Gastroesophageal sphincter (tissue), 3 donors: Measurements from ENCODE around the gene ZNF248.

Source experiments
- EP300 ChIP-seq: sonication (generic); formaldehyde crosslinking; IDR thresholded peaks from one replicate; pipeline ENCODE4 v1.6.1; 2017; ENCODE audit warnings: antibody characterized with exemption, mild to moderate bottlenecking
- POLR2A ChIP-seq, 2 donors: fragments of 450-650 bp; IDR thresholded peaks; one replicate each; pipeline ENCODE4 v1.6.1; 2017; ENCODE audit warnings: antibody characterized with exemption in 2 of 2, mild to moderate bottlenecking in 2 of 2, moderate library complexity in 1 of 2
- POLR2AphosphoS5 ChIP-seq: sonication (generic); formaldehyde crosslinking; IDR thresholded peaks from one replicate; pipeline ENCODE4 v1.6.1; 2017; ENCODE audit warnings: antibody characterized with exemption
- TF ChIP-seq, protein P1 (sequence below), 4 experiments: fragments of 200-600 bp in 2 of 4; fragments of 450-650 bp in 2 of 4; sonication (generic) in 1 of 4; IDR thresholded peaks; one replicate each; pipeline ENCODE4 v1.5.1; 2017 to 2019; ENCODE audit warnings: antibody characterized with exemption in 4 of 4, mild to moderate bottlenecking in 2 of 4, moderate library complexity in 2 of 4

DNA sequence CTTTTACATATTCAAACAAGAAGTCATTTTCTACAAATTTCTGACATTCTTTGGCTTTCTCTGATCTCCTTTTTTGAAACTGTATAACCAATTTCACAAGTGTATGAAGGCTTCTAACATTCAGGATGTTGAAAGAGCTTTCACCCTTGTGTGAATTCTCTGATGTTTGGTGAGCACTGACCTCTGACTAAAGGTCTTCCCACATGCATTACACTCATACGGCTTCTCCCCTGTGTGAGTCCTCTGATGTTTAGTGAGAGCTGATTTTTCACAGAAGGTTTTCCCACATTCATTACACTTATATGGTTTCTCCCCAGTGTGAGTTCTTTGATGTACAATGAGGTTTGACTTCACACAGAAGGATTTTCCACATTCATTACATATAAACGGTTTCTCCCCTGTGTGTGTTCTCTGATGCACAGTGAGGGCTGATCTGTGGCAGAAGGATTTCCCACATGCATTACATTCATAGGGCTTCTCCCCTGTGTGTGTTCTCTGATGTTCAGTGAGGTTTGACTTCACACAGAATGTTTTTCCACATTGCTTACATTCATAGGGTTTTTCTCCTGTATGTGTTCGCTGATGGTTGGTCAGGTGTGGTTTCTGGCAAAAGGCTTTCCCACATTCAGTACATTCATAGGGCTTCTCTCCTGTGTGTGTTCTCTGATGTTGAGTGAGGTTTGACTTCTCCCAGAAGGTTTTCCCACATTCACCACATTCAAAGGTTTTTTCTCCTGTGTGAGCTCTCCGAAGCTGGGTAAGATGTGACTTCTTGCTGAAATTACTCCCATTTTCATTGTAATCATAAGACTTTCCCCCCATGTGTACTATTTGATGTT, 25.7 kb downstream of the ZNF248 start:
- TF ChIP-seq POLR2A (IDR thresholded peaks at IDR 0.05) (no peak), EP300 (no peak), POLR2AphosphoS5 (no peak)
- TF ChIP-seq, protein P1, sequence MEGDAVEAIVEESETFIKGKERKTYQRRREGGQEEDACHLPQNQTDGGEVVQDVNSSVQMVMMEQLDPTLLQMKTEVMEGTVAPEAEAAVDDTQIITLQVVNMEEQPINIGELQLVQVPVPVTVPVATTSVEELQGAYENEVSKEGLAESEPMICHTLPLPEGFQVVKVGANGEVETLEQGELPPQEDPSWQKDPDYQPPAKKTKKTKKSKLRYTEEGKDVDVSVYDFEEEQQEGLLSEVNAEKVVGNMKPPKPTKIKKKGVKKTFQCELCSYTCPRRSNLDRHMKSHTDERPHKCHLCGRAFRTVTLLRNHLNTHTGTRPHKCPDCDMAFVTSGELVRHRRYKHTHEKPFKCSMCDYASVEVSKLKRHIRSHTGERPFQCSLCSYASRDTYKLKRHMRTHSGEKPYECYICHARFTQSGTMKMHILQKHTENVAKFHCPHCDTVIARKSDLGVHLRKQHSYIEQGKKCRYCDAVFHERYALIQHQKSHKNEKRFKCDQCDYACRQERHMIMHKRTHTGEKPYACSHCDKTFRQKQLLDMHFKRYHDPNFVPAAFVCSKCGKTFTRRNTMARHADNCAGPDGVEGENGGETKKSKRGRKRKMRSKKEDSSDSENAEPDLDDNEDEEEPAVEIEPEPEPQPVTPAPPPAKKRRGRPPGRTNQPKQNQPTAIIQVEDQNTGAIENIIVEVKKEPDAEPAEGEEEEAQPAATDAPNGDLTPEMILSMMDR (IDR thresholded peaks at IDR 0.05): no peak
